Panc1 (cell line): Measurements from ENCODE around the gene SESN2.

Experiments used
- TF ChIP-seq, protein P1 (sequence below): fragments of 450-650 bp; IDR thresholded peaks from 2 replicates; pipeline ENCODE4 v1.5.1; 2017; ENCODE audit warnings: mild to moderate bottlenecking
- TF ChIP-seq, protein P2 (sequence below), 2 experiments: IDR thresholded peaks; 2 replicates each; pipeline ENCODE4 v1.6.1; 2011 to 2012; ENCODE audit warnings: low read depth in 2 of 2, control low read depth in 1 of 2, low read length in 1 of 2, mild to moderate bottlenecking in 1 of 2, moderate library complexity in 1 of 2; ENCODE audit not compliant: insufficient read depth in 1 of 2

DNA sequence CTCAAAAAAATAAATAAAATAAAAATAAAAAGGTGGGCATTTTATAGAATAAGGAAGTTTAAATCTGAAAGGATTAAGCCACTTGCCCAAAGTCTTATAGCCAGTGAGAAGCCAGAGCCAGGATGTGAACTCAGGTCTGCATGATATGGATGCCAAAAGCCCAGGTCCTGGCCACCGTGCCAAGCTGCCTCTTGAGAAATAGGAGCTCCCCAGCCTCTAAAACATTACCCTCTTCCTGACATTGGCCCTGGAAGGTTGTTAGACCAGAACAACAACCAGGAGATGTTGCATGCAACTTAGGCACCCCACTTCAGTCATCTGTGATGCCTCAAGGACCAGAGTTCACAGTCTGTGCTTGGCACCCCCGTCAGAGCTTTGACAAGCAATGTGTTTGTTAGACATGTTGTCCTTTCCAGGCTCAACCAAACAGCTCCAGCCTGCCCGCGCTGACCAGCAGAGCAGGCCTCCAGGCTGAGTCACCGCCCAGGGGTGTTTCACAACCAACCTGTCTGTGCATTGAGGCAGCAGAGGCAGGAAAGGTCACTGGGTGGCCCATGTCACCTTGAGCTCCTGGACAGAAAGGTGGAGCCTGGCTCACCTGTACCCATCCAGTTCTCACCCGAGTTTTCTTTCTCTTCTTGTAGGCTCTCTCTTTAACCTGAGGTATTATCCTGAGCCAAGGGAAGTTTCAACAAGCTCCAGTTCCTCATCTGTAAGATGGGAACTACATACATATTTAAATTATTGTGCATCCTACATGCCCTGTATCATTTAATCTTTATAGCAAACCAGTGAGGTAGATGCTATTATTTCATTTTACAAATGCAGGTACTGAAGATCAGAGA is 54.6 kb downstream of the SESN2 start:
- TF ChIP-seq, protein P1, sequence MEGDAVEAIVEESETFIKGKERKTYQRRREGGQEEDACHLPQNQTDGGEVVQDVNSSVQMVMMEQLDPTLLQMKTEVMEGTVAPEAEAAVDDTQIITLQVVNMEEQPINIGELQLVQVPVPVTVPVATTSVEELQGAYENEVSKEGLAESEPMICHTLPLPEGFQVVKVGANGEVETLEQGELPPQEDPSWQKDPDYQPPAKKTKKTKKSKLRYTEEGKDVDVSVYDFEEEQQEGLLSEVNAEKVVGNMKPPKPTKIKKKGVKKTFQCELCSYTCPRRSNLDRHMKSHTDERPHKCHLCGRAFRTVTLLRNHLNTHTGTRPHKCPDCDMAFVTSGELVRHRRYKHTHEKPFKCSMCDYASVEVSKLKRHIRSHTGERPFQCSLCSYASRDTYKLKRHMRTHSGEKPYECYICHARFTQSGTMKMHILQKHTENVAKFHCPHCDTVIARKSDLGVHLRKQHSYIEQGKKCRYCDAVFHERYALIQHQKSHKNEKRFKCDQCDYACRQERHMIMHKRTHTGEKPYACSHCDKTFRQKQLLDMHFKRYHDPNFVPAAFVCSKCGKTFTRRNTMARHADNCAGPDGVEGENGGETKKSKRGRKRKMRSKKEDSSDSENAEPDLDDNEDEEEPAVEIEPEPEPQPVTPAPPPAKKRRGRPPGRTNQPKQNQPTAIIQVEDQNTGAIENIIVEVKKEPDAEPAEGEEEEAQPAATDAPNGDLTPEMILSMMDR = no peak
- TF ChIP-seq, protein P2, sequence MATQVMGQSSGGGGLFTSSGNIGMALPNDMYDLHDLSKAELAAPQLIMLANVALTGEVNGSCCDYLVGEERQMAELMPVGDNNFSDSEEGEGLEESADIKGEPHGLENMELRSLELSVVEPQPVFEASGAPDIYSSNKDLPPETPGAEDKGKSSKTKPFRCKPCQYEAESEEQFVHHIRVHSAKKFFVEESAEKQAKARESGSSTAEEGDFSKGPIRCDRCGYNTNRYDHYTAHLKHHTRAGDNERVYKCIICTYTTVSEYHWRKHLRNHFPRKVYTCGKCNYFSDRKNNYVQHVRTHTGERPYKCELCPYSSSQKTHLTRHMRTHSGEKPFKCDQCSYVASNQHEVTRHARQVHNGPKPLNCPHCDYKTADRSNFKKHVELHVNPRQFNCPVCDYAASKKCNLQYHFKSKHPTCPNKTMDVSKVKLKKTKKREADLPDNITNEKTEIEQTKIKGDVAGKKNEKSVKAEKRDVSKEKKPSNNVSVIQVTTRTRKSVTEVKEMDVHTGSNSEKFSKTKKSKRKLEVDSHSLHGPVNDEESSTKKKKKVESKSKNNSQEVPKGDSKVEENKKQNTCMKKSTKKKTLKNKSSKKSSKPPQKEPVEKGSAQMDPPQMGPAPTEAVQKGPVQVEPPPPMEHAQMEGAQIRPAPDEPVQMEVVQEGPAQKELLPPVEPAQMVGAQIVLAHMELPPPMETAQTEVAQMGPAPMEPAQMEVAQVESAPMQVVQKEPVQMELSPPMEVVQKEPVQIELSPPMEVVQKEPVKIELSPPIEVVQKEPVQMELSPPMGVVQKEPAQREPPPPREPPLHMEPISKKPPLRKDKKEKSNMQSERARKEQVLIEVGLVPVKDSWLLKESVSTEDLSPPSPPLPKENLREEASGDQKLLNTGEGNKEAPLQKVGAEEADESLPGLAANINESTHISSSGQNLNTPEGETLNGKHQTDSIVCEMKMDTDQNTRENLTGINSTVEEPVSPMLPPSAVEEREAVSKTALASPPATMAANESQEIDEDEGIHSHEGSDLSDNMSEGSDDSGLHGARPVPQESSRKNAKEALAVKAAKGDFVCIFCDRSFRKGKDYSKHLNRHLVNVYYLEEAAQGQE (IDR thresholded peaks at IDR 0.05; ENCODE audit: insufficient read depth in 1 of 2, low read depth in 2 of 2, low read length in 1 of 2) = no peak
